Ectodermal cell (in vitro differentiated cells): ENCODE results near the gene KLHL25. TPM values are rescaled to one million over a fixed set of nuclear protein-coding genes. Genes with fewer than 3 reads are reported as not detected.

Source experiments
- H3K27ac ChIP-seq: 2 replicates; pipeline ENCODE4 v1.7.0; 2013; ENCODE audit warnings: mild to moderate bottlenecking, low read depth, low read length; ENCODE audit not compliant: insufficient read depth, poor library complexity, severe bottlenecking
- H3K27me3 ChIP-seq: 2 replicates; pipeline ENCODE4 v1.7.0; 2013; ENCODE audit warnings: mild to moderate bottlenecking, low read length; ENCODE audit not compliant: insufficient read depth, control insufficient read depth, poor library complexity, severe bottlenecking
- H3K36me3 ChIP-seq: one replicate; pipeline ENCODE4 v1.7.0; 2013; ENCODE audit warnings: low read length; ENCODE audit not compliant: control insufficient read depth, insufficient read depth
- H3K4me1 ChIP-seq: one replicate; pipeline ENCODE4 v1.7.0; 2013; ENCODE audit warnings: low read length; ENCODE audit not compliant: control insufficient read depth, insufficient read depth
- H3K4me3 ChIP-seq: 2 replicates; pipeline ENCODE4 v1.7.0; 2013; ENCODE audit warnings: low read depth, low read length, control low read depth; ENCODE audit not compliant: insufficient read depth
- H3K9me3 ChIP-seq: 2 replicates; pipeline ENCODE4 v1.7.0; 2013; ENCODE audit warnings: mild to moderate bottlenecking, low read length, moderate library complexity; ENCODE audit not compliant: control insufficient read depth
- whole genome bisulfite sequencing, 2 experiments: methylation state at CpG; one replicate each; pipeline ENCODE4 v1.1.7; 2013; ENCODE audit warnings: missing lambda C conversion rate in 2 of 2; 5-methylcytosine and 5-hydroxymethylcytosine counted together
- polyA plus RNA-seq, 4 experiments: library from polyadenylated mRNA; stranded (reverse); fragments of 50-300 nt; gene quantifications; one replicate each; pipeline ENCODE4 v1.2.3, GENCODE V29; 2013

KLHL25 gene
- 14.7 TPM for polyA plus RNA-seq (2013, experiment 1 of 4)
- polyA plus RNA-seq (2013, experiment 2 of 4) = 14.3 TPM
- polyA plus RNA-seq (2013, experiment 3 of 4) = 13.1 TPM
- 15.5 TPM for polyA plus RNA-seq (2013, experiment 4 of 4)

DNA sequence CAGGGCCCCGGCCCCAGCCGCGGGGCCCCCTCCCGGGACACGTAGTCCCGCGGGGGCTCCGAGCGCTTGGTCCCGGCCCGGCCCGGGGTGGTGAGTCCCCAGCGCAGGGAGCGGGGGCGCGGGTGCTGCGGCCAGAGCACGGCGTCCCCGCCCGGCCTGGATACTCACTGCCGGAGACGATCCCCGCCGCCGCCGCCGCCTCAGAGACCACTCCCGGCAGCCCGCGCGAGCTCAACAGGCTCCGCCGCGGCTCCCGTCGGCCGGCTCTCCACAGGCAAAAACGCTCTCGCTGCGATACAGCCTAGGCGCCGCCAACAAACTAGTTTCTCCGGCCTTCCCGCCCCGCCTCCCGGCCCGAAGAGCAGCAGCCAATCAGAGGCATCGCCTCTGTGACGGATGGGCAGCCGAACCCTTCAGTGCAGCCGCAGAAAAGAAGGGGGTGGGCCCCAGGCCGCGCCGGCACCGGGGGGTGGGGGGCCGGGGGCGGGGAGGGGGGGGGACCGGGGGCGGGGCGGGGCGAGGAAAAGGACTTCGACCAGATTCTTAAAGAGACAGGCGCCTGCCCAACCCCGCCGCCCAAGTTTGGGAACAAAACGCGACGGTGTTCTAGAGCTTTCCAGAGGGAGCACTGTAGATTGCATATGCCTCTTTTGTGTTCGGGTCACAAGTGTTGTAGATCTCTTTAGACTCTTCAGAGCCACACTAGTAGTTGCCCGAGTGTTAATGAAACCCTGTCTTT, at the start of gene KLHL25:
KLHL25 (minus strand) TSS at position 328 of the 739 bp plus-strand sequence. CDS start 25,115 bp downstream, outside the sequence.
- 1% methylated on average over 65 to 66 of the region's 71 CpGs for WGBS, 2 experiments
- Histone ChIP-seq H3K36me3 (no peaks in the 10 kb centered on the region), H3K4me1 (peaks cover 10% of the 10 kb centered on the region), H3K9me3 (no peaks in the 10 kb centered on the region), H3K27me3 (peaks cover 7% of the 10 kb centered on the region), H3K27ac (peak within 1 kb of the TSS; percentile 85), H3K4me3 (peak within 1 kb of the TSS; percentile 80)

DNA sequence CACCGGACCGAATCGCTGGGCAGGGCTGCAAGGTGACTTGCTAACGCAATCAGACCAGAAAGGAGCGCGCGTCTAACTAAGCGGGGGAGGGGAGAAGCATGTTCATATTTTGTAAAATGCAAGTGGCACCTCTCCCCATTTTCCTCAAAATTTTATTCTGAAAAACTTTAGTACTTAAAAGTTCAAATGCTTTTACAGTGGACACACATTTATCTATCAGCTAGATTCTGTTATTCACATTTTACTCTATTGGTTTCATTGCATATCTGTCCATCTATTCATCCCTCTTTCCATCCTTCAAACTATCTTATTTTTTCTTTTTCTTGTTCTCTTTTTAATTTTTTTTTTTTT, 46.1 kb upstream of the KLHL25 start:
- Histone ChIP-seq H3K27me3 (peaks cover 7% of the 10 kb centered on the region), H3K27ac (no peak overlapping the region), H3K9me3 (no peaks in the 10 kb centered on the region), H3K4me1 (peaks cover 4% of the 10 kb centered on the region), H3K36me3 (no peaks in the 10 kb centered on the region), H3K4me3 (peak overlapping the region; percentile 26)
- 8 to 9% methylated on average over 8 of the region's 8 CpGs for WGBS, 2 experiments

DNA sequence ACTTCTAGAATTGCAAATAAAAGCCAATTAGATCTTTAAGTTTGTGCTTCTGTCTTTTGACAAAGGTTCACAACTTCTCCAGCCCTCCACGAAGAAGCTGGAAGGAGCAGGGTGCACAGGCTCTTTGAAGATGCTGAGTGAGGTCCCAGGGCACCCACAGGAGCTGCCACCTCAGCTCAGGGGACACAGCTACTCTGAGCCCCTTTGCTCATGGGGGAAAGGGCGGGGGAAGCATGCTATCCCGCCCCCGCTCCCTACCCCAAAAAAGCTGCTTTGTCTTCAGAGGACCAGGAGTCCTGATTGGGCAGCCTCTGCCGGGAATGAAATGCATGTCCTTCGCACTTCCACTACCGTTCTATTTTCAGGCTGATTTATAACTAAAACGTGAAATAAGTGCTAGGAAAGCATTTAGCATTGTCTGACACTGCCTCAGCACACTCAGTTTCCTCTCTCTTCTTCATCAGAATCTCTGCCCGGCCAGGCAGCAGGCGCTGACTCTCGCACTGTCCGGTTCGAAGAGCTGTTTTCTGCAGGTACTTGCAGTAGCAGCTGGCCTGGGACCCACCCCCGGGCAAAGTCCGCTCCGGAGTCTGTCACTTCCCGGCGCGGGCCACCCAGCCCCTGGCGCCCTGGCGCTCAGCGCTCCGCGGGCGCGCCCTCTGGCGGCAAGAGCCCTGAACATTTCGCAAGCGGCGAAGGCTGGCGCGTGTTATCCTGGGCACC, 45.5 kb upstream of the KLHL25 start:
- H3K36me3 ChIP-seq = no peaks in the 10 kb centered on the region
- H3K9me3 ChIP-seq = no peaks in the 10 kb centered on the region
- H3K4me1 ChIP-seq = peaks cover 4% of the 10 kb centered on the region
- H3K4me3 ChIP-seq = peak overlapping the region; percentile 26
- H3K27ac ChIP-seq = no peak overlapping the region
- WGBS, 2 experiments = 11 to 13% methylated on average over 32 of the region's 32 CpGs
- peaks cover 7% of the 10 kb centered on the region for H3K27me3 ChIP-seq

DNA sequence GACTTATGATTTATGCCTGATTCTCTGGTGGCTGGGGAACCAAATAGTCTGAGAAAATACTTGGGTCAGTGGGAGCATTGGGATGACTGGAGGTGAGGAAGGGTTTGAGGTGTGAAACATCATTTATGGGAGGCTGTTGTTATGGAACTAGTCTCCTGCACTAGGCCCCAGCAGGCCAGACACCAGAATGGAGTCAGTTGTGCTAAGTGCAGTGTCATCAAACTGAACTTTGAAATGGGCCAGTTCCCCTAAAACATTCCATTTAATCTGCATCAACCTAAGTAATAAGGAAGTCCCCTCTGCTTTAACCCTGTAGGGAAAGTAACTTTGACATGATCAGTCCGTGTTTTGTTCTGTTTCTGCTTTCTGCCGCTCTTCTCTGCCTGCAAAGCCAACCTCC, 44.9 kb upstream of the KLHL25 start:
- no peak overlapping the region for H3K27ac ChIP-seq

GRCh38 chr15:85838655-85839054, 43.9 kb upstream of the KLHL25 start:
- no peaks in the 10 kb centered on the region for H3K9me3 ChIP-seq
- H3K27me3 ChIP-seq = peaks cover 7% of the 10 kb centered on the region
- no peak overlapping the region for H3K4me3 ChIP-seq
- peaks cover 4% of the 10 kb centered on the region for H3K4me1 ChIP-seq
- WGBS, 2 experiments = 85% methylated on average over 8 of the region's 8 CpGs
- H3K36me3 ChIP-seq = no peaks in the 10 kb centered on the region
- H3K27ac ChIP-seq = no peak overlapping the region

More for the DNA sequence above, 44.9 kb upstream of the KLHL25 start:
- peaks cover 4% of the 10 kb centered on the region for H3K4me1 ChIP-seq
- H3K9me3 ChIP-seq = no peaks in the 10 kb centered on the region
- H3K36me3 ChIP-seq = no peaks in the 10 kb centered on the region
- H3K4me3 ChIP-seq = no peak overlapping the region
- 84 to 91% methylated on average over 2 of the region's 2 CpGs for WGBS, 2 experiments
- H3K27me3 ChIP-seq = peaks cover 7% of the 10 kb centered on the region

DNA sequence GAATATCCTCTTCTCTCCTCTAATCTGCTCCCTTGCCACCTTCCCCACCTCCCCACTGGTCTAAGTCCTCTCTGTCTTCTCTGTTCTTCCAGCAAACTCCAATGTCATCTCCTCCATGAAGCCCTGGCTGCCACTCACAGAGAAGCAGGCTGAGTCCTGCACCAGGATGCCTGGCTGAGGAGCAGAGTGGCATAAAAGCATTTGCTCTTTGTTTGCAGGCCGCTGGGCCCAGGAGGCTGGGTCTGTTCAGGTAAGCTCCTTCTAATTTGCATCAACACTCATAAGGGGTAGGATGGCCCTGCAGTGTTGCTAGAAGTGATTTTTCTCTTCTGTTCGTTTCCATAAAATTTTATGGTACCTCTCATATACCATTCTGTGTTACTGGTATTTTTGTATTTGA, 43.2 kb upstream of the KLHL25 start:
- WGBS, 2 experiments = 43 to 58% methylated on average over 1 of the region's 2 CpGs
- Histone ChIP-seq H3K9me3 (no peaks in the 10 kb centered on the region), H3K27ac (no peak overlapping the region), H3K27me3 (peaks cover 7% of the 10 kb centered on the region), H3K36me3 (no peaks in the 10 kb centered on the region), H3K4me3 (no peak overlapping the region), H3K4me1 (peaks cover 4% of the 10 kb centered on the region)

DNA sequence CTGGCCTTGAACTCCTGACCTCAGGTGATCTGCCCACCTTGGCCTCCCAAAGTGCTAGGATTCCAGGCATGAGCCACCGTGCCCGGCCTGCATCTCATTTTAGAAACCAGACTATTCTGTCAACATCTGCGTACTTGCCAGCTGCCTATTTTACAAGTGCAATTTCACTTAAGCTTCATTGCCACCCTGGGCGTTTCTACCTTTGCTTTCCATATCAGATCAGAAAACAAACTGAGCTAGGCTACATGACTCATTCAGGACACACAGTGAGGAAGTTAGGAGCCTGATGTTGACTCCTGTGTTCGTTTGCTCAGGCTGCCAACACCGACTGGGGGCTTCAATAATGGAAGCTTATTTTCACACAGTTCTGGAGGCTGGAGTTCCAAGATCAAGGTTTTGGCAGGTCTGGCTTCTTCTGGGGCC, 42.3 kb upstream of the KLHL25 start:
- WGBS, 2 experiments = 77 to 82% methylated on average over 6 of the region's 6 CpGs
- no peaks in the 10 kb centered on the region for H3K9me3 ChIP-seq
- no peaks in the 10 kb centered on the region for H3K36me3 ChIP-seq
- H3K27me3 ChIP-seq = peaks cover 7% of the 10 kb centered on the region
- H3K4me1 ChIP-seq = peaks cover 4% of the 10 kb centered on the region
- no peak overlapping the region for H3K27ac ChIP-seq
- no peak overlapping the region for H3K4me3 ChIP-seq

GRCh38 chr15:85834651-85835050, 39.9 kb upstream of the KLHL25 start:
- Histone ChIP-seq H3K4me3 (no peak overlapping the region), H3K9me3 (no peaks in the 10 kb centered on the region), H3K27ac (no peak overlapping the region), H3K27me3 (no peaks in the 10 kb centered on the region), H3K4me1 (no peaks in the 10 kb centered on the region), H3K36me3 (no peaks in the 10 kb centered on the region)
- WGBS, 2 experiments = 93 to 94% methylated on average over 3 of the region's 3 CpGs

- peaks cover 4% of the 10 kb centered on the region for H3K4me1 ChIP-seq
- no peak overlapping the region for H3K4me3 ChIP-seq
- H3K36me3 ChIP-seq = no peaks in the 10 kb centered on the region
- H3K9me3 ChIP-seq = no peaks in the 10 kb centered on the region
- no peak overlapping the region for H3K27ac ChIP-seq
- WGBS, 2 experiments = 93 to 95% methylated on average over 4 of the region's 4 CpGs
- no peaks in the 10 kb centered on the region for H3K27me3 ChIP-seq
These were observed 37.7 kb upstream of the KLHL25 start for GRCh38 chr15:85832394-85832793.

DNA sequence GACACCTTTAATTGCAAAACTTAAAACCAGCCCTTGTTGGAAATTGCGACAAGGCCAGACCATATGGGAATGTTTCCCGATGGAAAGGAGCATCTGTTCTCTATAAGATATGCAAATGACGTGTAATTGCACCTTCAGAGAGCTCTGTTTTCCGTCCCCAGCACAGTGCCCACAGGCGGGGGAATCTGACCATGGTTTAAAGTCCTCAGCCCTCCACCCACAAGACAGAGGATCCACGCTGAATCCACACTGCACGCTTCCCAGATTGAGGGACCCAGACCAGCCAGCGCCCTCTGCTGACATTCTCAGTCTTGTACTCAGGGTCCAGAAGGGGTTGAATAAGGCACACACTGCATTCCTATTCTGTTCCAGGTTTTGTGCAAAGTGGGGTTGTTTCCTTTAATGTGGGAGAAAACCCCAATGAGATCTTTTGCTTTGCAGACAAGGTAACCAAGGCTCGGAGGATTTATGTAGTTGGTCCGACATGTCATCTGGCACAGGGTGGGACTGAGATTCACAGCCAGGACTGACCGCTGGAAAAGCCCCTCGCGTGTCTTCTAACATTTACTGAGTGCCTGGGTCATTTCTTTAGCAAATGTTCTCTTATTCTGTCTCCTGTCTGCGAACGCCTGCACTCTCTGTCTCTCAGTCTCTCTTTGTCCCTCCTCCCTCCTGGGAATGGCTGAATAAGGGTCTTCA, 36.8 kb upstream of the KLHL25 start:
- Histone ChIP-seq H3K27ac (no peak overlapping the region), H3K9me3 (no peaks in the 10 kb centered on the region), H3K4me3 (no peak overlapping the region), H3K36me3 (no peaks in the 10 kb centered on the region), H3K27me3 (no peaks in the 10 kb centered on the region), H3K4me1 (peaks cover 4% of the 10 kb centered on the region)
- 65 to 70% methylated on average over 15 of the region's 15 CpGs for WGBS, 2 experiments
